CD4-positive, alpha-beta T cell treated with Interferon gamma for 1 hour (primary cell): ENCODE results near the gene NPAS3.
"Not testable (repeated sequence)": the region's sequence is repeated elsewhere in the genome, so short reads cannot be mapped to it uniquely, and the experiment has no call there.

Experiments
- DNase-seq: peaks from one replicate; pipeline ENCODE4 v3.0.0-alpha.2; 2020

The NPAS3 gene

GRCh38 chr14:33085799-33086198 lies 147.1 kb downstream of the NPAS3 start:
- no peak for DNase-seq

GRCh38 chr14:33088274-33088673 lies 149.6 kb downstream of the NPAS3 start:
- DNase-seq = not testable (repeated sequence)

- no peak for DNase-seq
Measured at GRCh38 chr14:33098016-33098415, 159.3 kb downstream of the NPAS3 start.

- DNase-seq = no peak
Measured at GRCh38 chr14:33103489-33103888, 164.8 kb downstream of the NPAS3 start.

- no peak for DNase-seq
Measured at GRCh38 chr14:33103966-33104365, 165.3 kb downstream of the NPAS3 start.

- no peak for DNase-seq
Measured at GRCh38 chr14:33110737-33111443, 172.2 kb downstream of the NPAS3 start.

- no peak for DNase-seq
Measured at GRCh38 chr14:33114331-33114730, 175.7 kb downstream of the NPAS3 start.

- no peak for DNase-seq
Measured at GRCh38 chr14:33118668-33119067, 180.0 kb downstream of the NPAS3 start.

GRCh38 chr14:33120341-33120740 lies 181.7 kb downstream of the NPAS3 start:
- no peak for DNase-seq

- no peak for DNase-seq
Measured at GRCh38 chr14:33120966-33121365, 182.3 kb downstream of the NPAS3 start.

- DNase-seq = no peak
Measured at GRCh38 chr14:33123281-33123680, 184.6 kb downstream of the NPAS3 start.

GRCh38 chr14:33126433-33126832 lies 187.8 kb downstream of the NPAS3 start:
- DNase-seq = no peak

GRCh38 chr14:33127531-33127930 lies 188.9 kb downstream of the NPAS3 start:
- no peak for DNase-seq

- no peak for DNase-seq
Measured at GRCh38 chr14:33131801-33132200, 193.1 kb downstream of the NPAS3 start.

GRCh38 chr14:33134162-33134561 lies 195.5 kb downstream of the NPAS3 start:
- no peak for DNase-seq

GRCh38 chr14:33134975-33135374 lies 196.3 kb downstream of the NPAS3 start:
- DNase-seq = no peak

GRCh38 chr14:33150666-33151428 lies 212.2 kb downstream of the NPAS3 start:
- DNase-seq = no peak

- DNase-seq = no peak
Measured at GRCh38 chr14:33163109-33163508, 224.4 kb downstream of the NPAS3 start.

GRCh38 chr14:33163600-33163999 lies 224.9 kb downstream of the NPAS3 start:
- DNase-seq = no peak

- no peak for DNase-seq
Measured at GRCh38 chr14:33165144-33165925, 226.7 kb downstream of the NPAS3 start.

GRCh38 chr14:33165926-33166289 lies 227.2 kb downstream of the NPAS3 start:
- no peak for DNase-seq

- DNase-seq = no peak
Measured at GRCh38 chr14:33175951-33176350, 237.3 kb downstream of the NPAS3 start.

- DNase-seq = no peak
Measured at GRCh38 chr14:33184587-33184986, 245.9 kb downstream of the NPAS3 start.

- DNase-seq = no peak
Measured at GRCh38 chr14:33186656-33187055, 248.0 kb downstream of the NPAS3 start.
